Measurements from ENCODE around the gene CCDC28B. TPM values are rescaled to one million over a fixed set of nuclear protein-coding genes. Genes with fewer than 3 reads are reported as not detected.
A peak's percentile ranks its signal among the peaks of the same experiment; 100 is the strongest.

The CCDC28B gene
- total RNA-seq, 4 donors from 2014 or later = 16.4 to 79.0 (median 56.8) TPM

GRCh38 chr1:32221980-32222755, 21.8 kb downstream of the CCDC28B start, which contains the start of the genes EIF3I and TMEM234:
TSS of gene EIF3I (plus strand) at chr1:32222407. CDS start at chr1:32222442, 35 bp downstream.
TSS of gene TMEM234 (minus strand) at chr1:32222353. CDS start at chr1:32222322, 31 bp downstream.
- ATAC-seq (peak; percentile 98 to 100), DNase-seq (peak; percentile 87)
- intact Hi-C loops (cut with DNase I; ENCODE audit: low total_unique reads) = loop anchor here (2.0 to 10.0 kb wide), 2 partner anchors 19 to 117 kb away; partner anchors contain the start of gene KPNA6
- peaks cover 23 to 28% of the 10 kb centered on the region in 2 donors for H3K4me1 ChIP-seq
- peak within 1 kb of the TSS; percentile 71 to 99 (median 84) for H3K4me3 ChIP-seq
- peaks cover 3 to 42% of the 10 kb centered on the region in 2 donors for H3K36me3 ChIP-seq
- peak within 1 kb of the TSS; percentile 87 to 97 (median 90) for H3K27ac ChIP-seq
- H3K9me3 ChIP-seq = no peaks in the 10 kb centered on the region
- no peaks in the 10 kb centered on the region for H3K27me3 ChIP-seq
- in situ Hi-C loops (cut with MboI; ENCODE audit: low sequenced_read_pairs in 4 of 4) = no loop called here
- peak; percentile 88 to 96 for TF ChIP-seq POLR2A (IDR thresholded peaks at IDR 0.05)
- TF ChIP-seq CTCF (IDR thresholded peaks at IDR 0.05 in 4 of 5, conservative IDR thresholded peaks at IDR 0.05 in 1 of 5) = no peak

GRCh38 chr1:32223683-32224082, 23.3 kb downstream of the CCDC28B start:
- intact Hi-C loops (cut with DNase I; ENCODE audit: low total_unique reads) (loop anchor here (2.0 to 10.0 kb wide), 2 partner anchors 17 to 119 kb away; partner anchors contain the start of gene KPNA6), in situ Hi-C loops (cut with MboI; ENCODE audit: low sequenced_read_pairs in 4 of 4) (no loop called here)
- DNase-seq = no peak
- Histone ChIP-seq H3K9me3 (no peaks in the 10 kb centered on the region), H3K4me1 (peaks cover 23 to 28% of the 10 kb centered on the region in 2 donors), H3K36me3 (peaks cover 3 to 58% of the 10 kb centered on the region in 2 donors), H3K27me3 (no peaks in the 10 kb centered on the region), H3K27ac (peak overlapping the region; percentile 87 to 97 (median 90)), H3K4me3 (peak overlapping the region in 3 of 4 donors; percentile 72 to 99 (median 95))
- ATAC-seq = no peak
- TF ChIP-seq POLR2A (IDR thresholded peaks at IDR 0.05) (no peak), CTCF (IDR thresholded peaks at IDR 0.05 in 4 of 5, conservative IDR thresholded peaks at IDR 0.05 in 1 of 5) (no peak)

GRCh38 chr1:32224285-32224684, 23.9 kb downstream of the CCDC28B start:
- ATAC-seq = no peak
- no peak for DNase-seq
- in situ Hi-C loops (cut with MboI; ENCODE audit: low sequenced_read_pairs in 4 of 4) (no loop called here), intact Hi-C loops (cut with DNase I; ENCODE audit: low total_unique reads) (loop anchor here (10.0 kb wide), 1 partner anchor 119 kb away; the partner anchor contains the start of gene KPNA6)
- H3K27me3 ChIP-seq = no peaks in the 10 kb centered on the region
- no peak overlapping the region for H3K4me3 ChIP-seq
- peak overlapping the region in 3 of 4 donors; percentile 87 to 97 (median 91) for H3K27ac ChIP-seq
- H3K36me3 ChIP-seq = peaks cover 3 to 62% of the 10 kb centered on the region in 2 donors
- H3K4me1 ChIP-seq = peaks cover 23 to 28% of the 10 kb centered on the region in 2 donors
- H3K9me3 ChIP-seq = no peaks in the 10 kb centered on the region
- TF ChIP-seq POLR2A (IDR thresholded peaks at IDR 0.05) (no peak), CTCF (IDR thresholded peaks at IDR 0.05 in 4 of 5, conservative IDR thresholded peaks at IDR 0.05 in 1 of 5) (no peak)

GRCh38 chr1:32228771-32229170, 28.4 kb downstream of the CCDC28B start:
- no peaks in the 10 kb centered on the region for H3K27me3 ChIP-seq
- peaks cover 3 to 95% of the 10 kb centered on the region in 2 donors for H3K36me3 ChIP-seq
- DNase-seq = no peak
- H3K9me3 ChIP-seq = no peaks in the 10 kb centered on the region
- no peak for ATAC-seq
- in situ Hi-C loops (cut with MboI; ENCODE audit: low sequenced_read_pairs in 4 of 4) (no loop called here), intact Hi-C loops (cut with DNase I; ENCODE audit: low total_unique reads) (loop anchor here (10.0 kb wide), 1 partner anchor 124 kb away; the partner anchor contains the start of gene KPNA6)
- peaks cover 3 to 12% of the 10 kb centered on the region in 2 donors for H3K4me1 ChIP-seq
- TF ChIP-seq POLR2A (IDR thresholded peaks at IDR 0.05) (no peak), CTCF (IDR thresholded peaks at IDR 0.05 in 4 of 5, conservative IDR thresholded peaks at IDR 0.05 in 1 of 5) (no peak)
- no peak overlapping the region for H3K4me3 ChIP-seq
- no peak overlapping the region for H3K27ac ChIP-seq
